Natural killer cell treated with Interleukin-12 subunit alpha and Interleukin-12 subunit beta and Interleukin-15 and Interleukin-18, amount 100 ng/mL, for 72 hours (primary cell): ENCODE results near the gene ACTL6B. TPM values are rescaled to one million over a fixed set of nuclear protein-coding genes. Genes with fewer than 3 reads are reported as not detected.
A peak's percentile ranks its signal among the peaks of the same experiment; 100 is the strongest.

ENCODE experiments used
- ATAC-seq, 2 donors: fragments of 150-1000 bp; cut with Tn5 transposase in 1 of 2; sonication (Bioruptor Pico), chemical (Tn5 transposase) in 1 of 2; 2 replicates each; pipeline ENCODE4 v1.10.0; 2021
- DNase-seq: peaks from one replicate; pipeline ENCODE4 v3.0.0; 2022; ENCODE audit warnings: low spot score
- H3K27ac Mint-ChIP-seq, 2 donors: 1 replicate in 1 of 2; 2 replicates in 1 of 2; pipeline ENCODE4 v1.8.0; 2022; ENCODE audit warnings: mixed read lengths in 2 of 2, mild to moderate bottlenecking in 1 of 2, moderate library complexity in 1 of 2
- H3K27me3 Mint-ChIP-seq, 2 donors: 1 replicate in 1 of 2; 2 replicates in 1 of 2; pipeline ENCODE4 v1.8.0; 2022; ENCODE audit warnings: mixed read lengths in 2 of 2
- H3K36me3 Mint-ChIP-seq: one replicate; pipeline ENCODE4 v1.8.0; 2022; ENCODE audit warnings: mixed read lengths
- H3K4me1 Mint-ChIP-seq, 2 donors: 1 replicate in 1 of 2; 2 replicates in 1 of 2; pipeline ENCODE4 v1.8.0; 2022; ENCODE audit warnings: low read depth in 2 of 2, mixed read lengths in 2 of 2, mild to moderate bottlenecking in 1 of 2
- H3K4me3 Mint-ChIP-seq: one replicate; pipeline ENCODE4 v1.8.0; 2022; ENCODE audit warnings: mixed read lengths
- H3K9me3 Mint-ChIP-seq: 2 replicates; pipeline ENCODE4 v1.8.0; 2022; ENCODE audit warnings: mixed read lengths
- total RNA-seq, 2 donors: library from RNA; stranded (reverse); gene quantifications; one replicate each; pipeline ENCODE4 v1.2.3, GENCODE V29; 2022

Gene ACTL6B
- total RNA-seq, 2 donors from 2014 or later = not detected

DNA sequence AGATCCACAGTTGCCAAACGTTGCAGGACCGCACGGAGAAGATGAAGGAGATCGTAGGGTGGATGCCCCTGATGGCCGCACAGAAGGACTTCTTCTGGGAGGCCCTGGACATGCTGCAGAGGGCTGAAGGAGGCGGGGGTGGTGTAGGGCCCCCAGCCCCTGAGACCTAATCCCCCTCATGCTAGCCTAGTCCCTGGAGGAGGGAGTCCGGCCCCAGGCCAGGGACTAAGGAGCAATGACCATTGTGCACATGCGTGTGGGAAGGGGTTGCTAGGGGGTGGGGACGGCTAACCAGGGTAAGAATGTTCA, 55.6 kb downstream of the ACTL6B start:
- Mint-ChIP-seq H3K4me1 (peaks cover 11 to 21% of the 10 kb centered on the region in 2 donors), H3K9me3 (no peaks in the 10 kb centered on the region), H3K27ac (no peak overlapping the region), H3K27me3 (no peaks in the 10 kb centered on the region), H3K4me3 (no peak overlapping the region), H3K36me3 (no peaks in the 10 kb centered on the region)
- DNase-seq (no peak), ATAC-seq (no peak)

DNA sequence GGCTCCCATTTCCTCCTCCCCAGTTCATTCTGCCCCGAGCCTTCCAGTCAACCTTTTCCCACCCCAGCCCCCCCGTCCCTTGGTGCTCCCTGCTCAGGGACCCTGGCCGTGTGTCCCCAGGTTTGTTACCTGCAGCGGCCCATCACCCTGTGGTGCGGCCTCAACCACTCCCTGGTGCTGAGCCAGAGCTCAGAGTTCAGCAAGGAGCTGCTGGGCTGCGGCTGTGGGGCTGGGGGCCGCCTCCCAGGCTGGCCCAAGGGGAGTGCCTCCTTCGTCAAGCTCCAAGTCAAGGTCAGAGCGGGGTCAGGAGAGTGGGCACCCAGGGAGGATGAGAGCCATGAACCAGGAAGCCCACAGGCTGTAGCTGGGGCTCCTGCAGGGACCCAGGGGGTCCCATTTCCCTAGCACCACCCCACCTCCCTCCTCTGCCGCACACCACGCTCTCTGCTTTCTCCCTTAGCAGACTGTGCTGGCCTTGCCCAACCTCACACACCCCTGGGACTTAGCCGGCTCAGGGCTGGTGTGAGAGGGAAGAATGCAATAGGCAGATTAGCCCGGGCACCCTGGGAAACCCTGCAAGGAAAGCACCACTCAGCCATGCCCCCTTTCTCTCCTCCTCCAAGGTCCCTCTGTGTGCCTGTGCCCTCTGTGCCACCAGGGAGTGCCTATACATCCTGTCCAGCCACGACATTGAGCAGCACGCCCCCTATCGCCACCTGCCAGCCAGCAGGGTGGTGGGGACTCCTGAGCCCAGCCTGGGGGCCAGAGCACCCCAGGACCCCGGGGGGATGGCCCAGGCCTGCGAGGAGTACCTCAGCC, 56.1 kb downstream of the ACTL6B start:
- Mint-ChIP-seq H3K4me1 (peaks cover 11 to 15% of the 10 kb centered on the region in 2 donors), H3K27me3 (no peaks in the 10 kb centered on the region), H3K4me3 (no peak overlapping the region), H3K9me3 (no peaks in the 10 kb centered on the region), H3K27ac (no peak overlapping the region), H3K36me3 (no peaks in the 10 kb centered on the region)
- no peak for DNase-seq
- no peak for ATAC-seq

DNA sequence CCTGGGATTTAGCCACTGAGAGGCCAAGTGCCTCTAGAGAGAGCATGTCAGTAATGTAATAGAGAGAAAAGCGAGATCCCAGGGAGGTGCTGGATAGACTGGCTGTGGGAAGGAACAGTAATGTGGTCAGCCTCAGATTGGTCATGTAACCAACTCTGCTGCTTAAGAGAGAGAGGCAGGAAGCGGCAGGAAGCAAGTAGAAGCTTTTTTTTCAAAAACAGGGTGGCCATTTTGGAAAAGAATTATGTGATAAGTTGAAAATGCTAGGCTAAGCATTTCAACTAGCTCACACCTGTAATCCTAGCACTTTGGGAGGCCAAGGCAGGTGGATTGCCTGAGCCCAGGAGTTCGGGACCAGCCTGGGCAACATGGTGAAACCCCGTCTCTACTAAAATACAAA, 57.8 kb downstream of the ACTL6B start:
- no peak overlapping the region for H3K4me3 Mint-ChIP-seq
- no peaks in the 10 kb centered on the region for H3K9me3 Mint-ChIP-seq
- no peak for DNase-seq
- H3K27ac Mint-ChIP-seq = peak overlapping the region in 1 of 2 donors; percentile 14
- H3K27me3 Mint-ChIP-seq = no peaks in the 10 kb centered on the region
- ATAC-seq = no peak
- H3K36me3 Mint-ChIP-seq = no peaks in the 10 kb centered on the region
- peaks cover 4 to 9% of the 10 kb centered on the region in 2 donors for H3K4me1 Mint-ChIP-seq

DNA sequence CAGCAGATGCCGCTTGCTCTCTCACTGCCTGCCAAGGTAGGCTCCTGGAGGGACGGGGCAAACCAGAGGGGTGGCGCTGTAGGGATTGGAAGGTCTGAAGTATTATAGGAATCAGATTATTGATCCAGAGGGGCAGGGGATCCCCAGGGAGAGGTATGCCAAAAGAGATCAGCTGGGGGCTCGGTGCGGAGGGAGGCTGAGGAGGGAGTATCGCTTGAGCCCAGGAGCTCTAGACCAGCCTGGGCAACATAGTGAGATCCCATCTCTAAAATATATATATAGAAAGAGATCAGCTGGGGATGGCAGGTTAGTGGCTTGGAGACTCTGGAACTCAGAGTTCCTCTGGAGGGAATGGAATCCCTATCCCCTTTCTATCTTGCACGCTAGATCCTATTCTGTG, 61.1 kb downstream of the ACTL6B start:
- no peak for DNase-seq
- Mint-ChIP-seq H3K36me3 (no peaks in the 10 kb centered on the region), H3K27ac (no peak overlapping the region), H3K27me3 (peaks cover 4 to 6% of the 10 kb centered on the region in 2 donors), H3K4me1 (peaks cover 4% of the 10 kb centered on the region in 2 donors), H3K4me3 (no peak overlapping the region), H3K9me3 (no peaks in the 10 kb centered on the region)
- ATAC-seq = no peak

Other genes starting within 250 kb of the ACTL6B start
- 1 to 10 TPM; 1.3 to 2.5 TPM for gene ZCWPW1, start 227.7 kb downstream of the ACTL6B start, total RNA-seq
- gene MEPCE, start 226.6 kb downstream of the ACTL6B start, total RNA-seq = 10 to 100 TPM; 44.0 to 60.5 TPM
- gene PPP1R35, start 220.0 kb downstream of the ACTL6B start, total RNA-seq = 10 to 100 TPM; 54.5 to 57.0 TPM
- gene SPACDR, start 192.2 kb downstream of the ACTL6B start, total RNA-seq = 1 to 10 TPM; 2.4 to 4.2 TPM
- 100 to 1,000 TPM; 129 to 134 TPM for gene TSC22D4, start 177.2 kb downstream of the ACTL6B start, total RNA-seq
- not detected for gene NYAP1, start 172.5 kb downstream of the ACTL6B start, total RNA-seq
- gene AGFG2, start 117.2 kb downstream of the ACTL6B start, total RNA-seq = 10 to 100 TPM; 45.2 to 49.4 TPM
- gene SAP25, start 82.5 kb downstream of the ACTL6B start, total RNA-seq = 10 to 100 TPM; 10.1 to 25.2 TPM
- 100 to 1,000 TPM; 125 to 150 TPM for gene LRCH4, start 70.3 kb downstream of the ACTL6B start, total RNA-seq
- under 1 TPM in 1 of 2 donors, not detected in 1; 0.21 TPM for gene FBXO24, start 70.1 kb downstream of the ACTL6B start, total RNA-seq
- gene PCOLCE, start 54.1 kb downstream of the ACTL6B start, total RNA-seq = 1 to 10 TPM; 5.4 to 5.6 TPM
- gene MOSPD3, start 43.9 kb downstream of the ACTL6B start, total RNA-seq = 10 to 100 TPM; 17.6 to 19.2 TPM
- gene TFR2, start 14.9 kb downstream of the ACTL6B start, total RNA-seq = 10 to 100 TPM; 10.1 to 34.1 TPM
- 100 to 1,000 TPM; 345 to 348 TPM for gene GNB2, start 17.3 kb upstream of the ACTL6B start, total RNA-seq
- gene GIGYF1, start 37.8 kb upstream of the ACTL6B start, total RNA-seq = 10 to 100 TPM; 28.5 to 72.1 TPM
- 10 to 100 TPM; 46.6 to 64.9 TPM for gene POP7, start 49.7 kb upstream of the ACTL6B start, total RNA-seq
- not detected for gene EPO, start 64.0 kb upstream of the ACTL6B start, total RNA-seq
- gene ZAN, start 77.1 kb upstream of the ACTL6B start, total RNA-seq = not detected
- gene EPHB4, start 171.1 kb upstream of the ACTL6B start, total RNA-seq = 1 to 10 TPM; 1.2 to 3.0 TPM
- gene SLC12A9, start 196.3 kb upstream of the ACTL6B start, total RNA-seq = 10 to 100 TPM; 32.7 to 38.7 TPM
- 1 to 10 TPM; 2.7 to 7.4 TPM for gene TRIP6, start 210.9 kb upstream of the ACTL6B start, total RNA-seq
- gene SRRT, start 218.7 kb upstream of the ACTL6B start, total RNA-seq = 100 to 1,000 TPM; 212 to 391 TPM
- gene UFSP1, start 233.3 kb upstream of the ACTL6B start, total RNA-seq = 1 to 10 TPM; 1.8 to 6.0 TPM
- under 1 TPM; 0.64 to 0.73 TPM for gene ACHE, start 239.4 kb upstream of the ACTL6B start, total RNA-seq